Gastrocnemius medialis (tissue), 4 donors: ENCODE data around the gene RELL1. TPM values are rescaled to one million over a fixed set of nuclear protein-coding genes. Genes with fewer than 3 reads are reported as not detected.

Experiments
- ATAC-seq, 2 donors: fragments of 150-250 bp; one replicate each; pipeline ENCODE4 v1.9.1; 2016
- DNase-seq, 2 donors: peaks; one replicate each; pipeline ENCODE4 v3.0.0-alpha.2; 2019
- H3K27ac ChIP-seq, 4 donors: fragments of 200-600 bp; sonication (generic); 1 replicate in 1 of 4; 2 replicates in 3 of 4; pipeline ENCODE4 v1.5.1; 2016 to 2018; ENCODE audit warnings: mild to moderate bottlenecking in 2 of 4, moderate library complexity in 1 of 4
- H3K27me3 ChIP-seq, 3 donors: fragments of 200-600 bp; sonication (generic) in 2 of 3; 1 replicate in 1 of 3; 2 replicates in 2 of 3; pipeline versions ENCODE4 v1.5.1 to v1.6.0; 2016 to 2019; ENCODE audit warnings: mild to moderate bottlenecking in 1 of 3, moderate library complexity in 1 of 3
- H3K36me3 ChIP-seq, 2 donors: fragments of 200-600 bp; sonication (generic) in 1 of 2; one replicate each; pipeline ENCODE4 v1.5.1; 2017 to 2018
- H3K4me1 ChIP-seq, 2 donors: fragments of 200-600 bp; sonication (generic) in 1 of 2; one replicate each; pipeline ENCODE4 v1.5.1; 2016 to 2017; ENCODE audit warnings: mild to moderate bottlenecking in 2 of 2
- H3K4me3 ChIP-seq, 4 donors: fragments of 200-600 bp; sonication (generic) in 3 of 4; 1 replicate in 1 of 4; 2 replicates in 3 of 4; pipeline ENCODE4 v1.5.1; 2016 to 2019; ENCODE audit warnings: mild to moderate bottlenecking in 2 of 4
- H3K9me3 ChIP-seq, 3 donors: fragments of 200-600 bp; sonication (generic) in 2 of 3; 1 replicate in 1 of 3; 2 replicates in 2 of 3; pipeline ENCODE4 v1.5.1; 2016 to 2019
- POLR2A ChIP-seq, 2 donors: fragments of 450-650 bp; IDR thresholded peaks; one replicate each; pipeline ENCODE4 v1.6.1; 2017; ENCODE audit warnings: antibody characterized with exemption in 2 of 2, mild to moderate bottlenecking in 2 of 2, moderate library complexity in 2 of 2
- in situ Hi-C, 4 donors: fragments of 200-750 bp; cut with MboI; loops; one replicate each; pipeline versions ENCODE4 v1.15.0 to v1.8.0; 2017; ENCODE audit warnings: low sequenced_read_pairs in 4 of 4
- intact Hi-C: fragments of 100-400 bp; cut with DNase I; formaldehyde crosslinking; loops from one replicate; pipeline ENCODE4 v1.15.1; 2023; ENCODE audit warnings: low total_unique reads
- total RNA-seq, 4 donors: library from RNA; depleted of rRNA; stranded (reverse); fragments of >200 nt; gene quantifications; one replicate each; pipeline versions ENCODE4 v1.1.0 to v1.2.3, GENCODE V29; 2016
- TF ChIP-seq, protein P1 (sequence below), 5 experiments: fragments of 450-650 bp in 3 of 5; fragments of 200-600 bp in 2 of 5; sonication (generic) in 2 of 5; IDR thresholded peaks in 4 of 5; conservative IDR thresholded peaks in 1 of 5; 1 replicate in 4 of 5; 2 replicates in 1 of 5; pipeline ENCODE4 v1.5.1; 2016 to 2019; ENCODE audit warnings: antibody characterized with exemption in 5 of 5, mild to moderate bottlenecking in 3 of 5, moderate library complexity in 3 of 5

Gene RELL1
- total RNA-seq, 4 donors from 2014 or later, result 13.7 to 36.3 (median 27.8) TPM

- TF ChIP-seq POLR2A (IDR thresholded peaks at IDR 0.05), result no peak
- TF ChIP-seq, protein P1, sequence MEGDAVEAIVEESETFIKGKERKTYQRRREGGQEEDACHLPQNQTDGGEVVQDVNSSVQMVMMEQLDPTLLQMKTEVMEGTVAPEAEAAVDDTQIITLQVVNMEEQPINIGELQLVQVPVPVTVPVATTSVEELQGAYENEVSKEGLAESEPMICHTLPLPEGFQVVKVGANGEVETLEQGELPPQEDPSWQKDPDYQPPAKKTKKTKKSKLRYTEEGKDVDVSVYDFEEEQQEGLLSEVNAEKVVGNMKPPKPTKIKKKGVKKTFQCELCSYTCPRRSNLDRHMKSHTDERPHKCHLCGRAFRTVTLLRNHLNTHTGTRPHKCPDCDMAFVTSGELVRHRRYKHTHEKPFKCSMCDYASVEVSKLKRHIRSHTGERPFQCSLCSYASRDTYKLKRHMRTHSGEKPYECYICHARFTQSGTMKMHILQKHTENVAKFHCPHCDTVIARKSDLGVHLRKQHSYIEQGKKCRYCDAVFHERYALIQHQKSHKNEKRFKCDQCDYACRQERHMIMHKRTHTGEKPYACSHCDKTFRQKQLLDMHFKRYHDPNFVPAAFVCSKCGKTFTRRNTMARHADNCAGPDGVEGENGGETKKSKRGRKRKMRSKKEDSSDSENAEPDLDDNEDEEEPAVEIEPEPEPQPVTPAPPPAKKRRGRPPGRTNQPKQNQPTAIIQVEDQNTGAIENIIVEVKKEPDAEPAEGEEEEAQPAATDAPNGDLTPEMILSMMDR (IDR thresholded peaks at IDR 0.05 in 4 of 5, conservative IDR thresholded peaks at IDR 0.05 in 1 of 5), result no peak
- intact Hi-C loops (no loop called here), in situ Hi-C loops (no loop called here)
- Histone ChIP-seq H3K4me1 (peaks cover 48 to 60% of the 10 kb centered on the region in 2 donors), H3K4me3 (no peak overlapping the region), H3K9me3 (no peaks in the 10 kb centered on the region), H3K36me3 (no peaks in the 10 kb centered on the region), H3K27me3 (no peaks in the 10 kb centered on the region), H3K27ac (peak overlapping the region in 2 of 4 donors; percentile 0 to 5)
- DNase-seq, result no peak
- no peak for ATAC-seq
These were observed 29.5 kb downstream of the RELL1 start for GRCh38 chr4:37656649-37657048.

- in situ Hi-C loops (no loop called here), intact Hi-C loops (no loop called here)
- H3K4me3 ChIP-seq, result no peak overlapping the region
- no peaks in the 10 kb centered on the region for H3K9me3 ChIP-seq
- peaks cover 0 to 6% of the 10 kb centered on the region in 2 donors for H3K36me3 ChIP-seq
- H3K4me1 ChIP-seq, result peaks cover 33 to 40% of the 10 kb centered on the region in 2 donors
- H3K27me3 ChIP-seq, result no peaks in the 10 kb centered on the region
- no peak for TF ChIP-seq POLR2A (IDR thresholded peaks at IDR 0.05)
- TF ChIP-seq, protein P1 (IDR thresholded peaks at IDR 0.05 in 4 of 5, conservative IDR thresholded peaks at IDR 0.05 in 1 of 5), result no peak
- DNase-seq (no peak), ATAC-seq (no peak)
- H3K27ac ChIP-seq, result no peak overlapping the region
These were observed 32.6 kb downstream of the RELL1 start for GRCh38 chr4:37653601-37654000.

DNA sequence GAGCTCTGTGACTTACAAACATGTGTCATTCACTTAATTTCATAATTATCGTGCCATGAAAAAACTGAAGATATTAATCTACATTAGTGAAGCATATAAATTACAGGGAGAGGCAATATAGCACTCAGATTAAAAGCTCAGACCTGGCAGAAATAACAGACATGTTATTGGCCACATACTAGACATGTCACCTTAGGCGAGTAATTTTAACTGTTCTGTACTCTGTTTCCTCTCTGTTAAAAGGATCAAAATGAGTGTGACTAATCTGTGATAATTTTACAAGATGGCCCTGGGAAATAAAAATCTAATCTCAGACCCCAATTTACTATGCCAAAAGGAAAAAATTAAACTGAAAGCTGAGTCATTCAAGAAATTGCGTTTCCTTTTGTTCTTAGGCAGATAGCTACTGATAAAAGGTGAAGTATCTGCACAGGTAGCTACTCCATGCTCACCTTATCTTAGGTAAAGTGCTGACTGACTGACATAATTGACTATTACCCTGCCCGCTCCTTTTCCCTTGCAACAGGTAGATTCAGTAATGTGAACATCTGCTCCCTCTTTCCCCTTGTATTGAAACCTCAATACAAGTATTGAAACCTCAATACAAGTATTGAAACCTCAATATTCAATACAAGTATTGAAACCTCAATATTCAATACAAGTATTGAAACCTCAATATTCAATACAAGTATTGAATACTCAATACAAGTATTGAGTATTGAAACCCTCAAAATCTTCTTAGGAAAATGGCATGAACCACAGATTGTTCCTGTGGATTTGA is 33.2 kb downstream of the RELL1 start:
- no peak overlapping the region for H3K27ac ChIP-seq
- no peaks in the 10 kb centered on the region for H3K27me3 ChIP-seq
- TF ChIP-seq POLR2A (IDR thresholded peaks at IDR 0.05), result no peak
- TF ChIP-seq, protein P1 (IDR thresholded peaks at IDR 0.05 in 4 of 5, conservative IDR thresholded peaks at IDR 0.05 in 1 of 5), result no peak
- H3K36me3 ChIP-seq, result peaks cover 0 to 6% of the 10 kb centered on the region in 2 donors
- no peak overlapping the region for H3K4me3 ChIP-seq
- H3K9me3 ChIP-seq, result no peaks in the 10 kb centered on the region
- in situ Hi-C loops (no loop called here), intact Hi-C loops (no loop called here)
- H3K4me1 ChIP-seq, result peaks cover 32 to 43% of the 10 kb centered on the region in 2 donors
- no peak for ATAC-seq
- DNase-seq, result no peak

DNA sequence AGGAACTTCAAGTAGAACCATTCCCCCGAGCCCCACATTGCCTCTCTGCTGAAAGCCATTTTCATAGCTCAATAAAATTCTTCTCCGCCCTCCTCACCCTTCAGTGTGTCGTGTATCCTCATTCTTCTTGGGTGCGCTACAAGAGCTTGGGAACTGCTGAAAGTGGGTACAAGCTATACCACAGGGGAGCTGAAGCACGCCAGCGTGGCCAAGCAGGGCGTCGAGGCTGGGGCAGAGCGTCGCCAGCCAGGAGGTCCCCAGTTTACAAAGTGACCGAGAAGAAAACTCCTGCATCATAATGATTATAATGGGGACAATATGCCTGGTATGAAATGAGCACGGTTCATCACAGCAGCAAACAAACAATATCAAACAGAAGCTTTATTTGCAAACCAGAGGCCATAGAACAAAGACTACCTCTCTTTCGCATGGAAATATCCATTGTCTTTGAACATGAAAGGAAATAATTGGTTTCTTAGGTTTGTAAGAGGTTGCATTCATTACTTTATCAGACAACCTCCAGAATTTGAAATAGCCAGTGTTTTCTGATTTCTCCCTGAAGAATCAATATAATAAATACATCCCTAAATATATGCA is 34.3 kb downstream of the RELL1 start:
- Histone ChIP-seq H3K9me3 (no peaks in the 10 kb centered on the region), H3K4me3 (no peak overlapping the region), H3K27me3 (no peaks in the 10 kb centered on the region), H3K27ac (no peak overlapping the region), H3K4me1 (peaks cover 30 to 53% of the 10 kb centered on the region in 2 donors), H3K36me3 (peaks cover 0 to 11% of the 10 kb centered on the region in 2 donors)
- no peak for DNase-seq
- intact Hi-C loops, result no loop called here
- in situ Hi-C loops, result no loop called here
- TF ChIP-seq POLR2A (IDR thresholded peaks at IDR 0.05), result no peak
- TF ChIP-seq, protein P1 (IDR thresholded peaks at IDR 0.05 in 4 of 5, conservative IDR thresholded peaks at IDR 0.05 in 1 of 5), result no peak
- ATAC-seq, result no peak
